ENCODE measurements around the gene DNAJB8.

DNA sequence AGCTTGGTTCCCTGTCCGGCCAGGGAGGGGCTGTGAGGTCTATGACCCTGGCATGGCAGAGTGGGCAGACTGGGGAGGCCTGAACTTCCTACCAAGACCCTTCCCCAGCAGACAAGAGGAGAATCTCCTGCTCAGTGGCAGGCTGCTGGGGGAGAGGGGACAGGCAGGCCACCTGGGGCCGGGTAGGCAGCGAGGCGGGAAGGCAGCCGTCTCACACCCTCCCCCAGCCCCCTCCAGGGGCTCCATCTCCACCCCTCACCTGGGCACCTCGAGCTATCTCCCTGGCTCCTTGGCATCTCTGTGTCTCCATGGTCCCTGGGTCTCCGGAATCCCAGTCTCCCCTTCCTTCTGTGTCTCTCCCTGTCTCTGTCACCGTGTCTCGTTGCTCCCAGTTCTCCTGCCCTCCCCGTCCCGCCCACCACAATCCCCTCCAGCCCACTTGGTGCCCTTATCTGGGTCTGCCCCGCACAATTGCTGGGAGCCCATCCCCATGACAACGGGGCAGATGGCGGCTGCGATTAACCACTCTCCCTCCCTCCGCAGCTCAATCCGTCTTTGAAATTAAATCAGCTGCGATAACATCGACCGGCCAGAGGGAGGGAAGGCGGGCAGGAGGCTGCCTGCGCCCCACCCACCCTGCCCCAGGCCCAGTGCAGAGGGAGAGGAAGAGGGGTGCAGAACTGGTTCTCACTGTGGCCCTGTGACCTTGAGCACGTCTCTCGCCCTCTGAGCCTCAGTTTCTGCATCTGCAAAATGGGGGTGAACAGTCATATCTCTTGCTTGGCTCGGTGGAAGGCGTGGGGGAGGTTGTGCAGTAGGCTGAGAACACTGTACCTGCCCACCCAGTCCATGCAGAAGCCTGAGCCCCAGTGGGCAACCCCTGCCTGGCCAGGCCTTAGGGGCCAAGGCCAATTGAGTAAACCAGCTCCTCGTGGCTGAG is 9.6 kb downstream of the DNAJB8 start:
- no peak for TF ChIP-seq EZH2 (IDR thresholded peaks at IDR 0.05; ENCODE audit: borderline replicate concordance)
- TF ChIP-seq, protein P1, sequence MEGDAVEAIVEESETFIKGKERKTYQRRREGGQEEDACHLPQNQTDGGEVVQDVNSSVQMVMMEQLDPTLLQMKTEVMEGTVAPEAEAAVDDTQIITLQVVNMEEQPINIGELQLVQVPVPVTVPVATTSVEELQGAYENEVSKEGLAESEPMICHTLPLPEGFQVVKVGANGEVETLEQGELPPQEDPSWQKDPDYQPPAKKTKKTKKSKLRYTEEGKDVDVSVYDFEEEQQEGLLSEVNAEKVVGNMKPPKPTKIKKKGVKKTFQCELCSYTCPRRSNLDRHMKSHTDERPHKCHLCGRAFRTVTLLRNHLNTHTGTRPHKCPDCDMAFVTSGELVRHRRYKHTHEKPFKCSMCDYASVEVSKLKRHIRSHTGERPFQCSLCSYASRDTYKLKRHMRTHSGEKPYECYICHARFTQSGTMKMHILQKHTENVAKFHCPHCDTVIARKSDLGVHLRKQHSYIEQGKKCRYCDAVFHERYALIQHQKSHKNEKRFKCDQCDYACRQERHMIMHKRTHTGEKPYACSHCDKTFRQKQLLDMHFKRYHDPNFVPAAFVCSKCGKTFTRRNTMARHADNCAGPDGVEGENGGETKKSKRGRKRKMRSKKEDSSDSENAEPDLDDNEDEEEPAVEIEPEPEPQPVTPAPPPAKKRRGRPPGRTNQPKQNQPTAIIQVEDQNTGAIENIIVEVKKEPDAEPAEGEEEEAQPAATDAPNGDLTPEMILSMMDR (IDR thresholded peaks at IDR 0.05; ENCODE audit: poor library complexity): no peak

Measured in hepatocyte (in vitro differentiated cells).